HEK293 (cell line): ENCODE measurements around the gene SCRN2.

Experiments
- CTCF ChIA-PET: fragments of 350-600 bp; formaldehyde crosslinking; extraction: SDS; loops from one replicate; lab custom pipeline; 2021; ENCODE audit warnings: antibody characterized with exemption; lab: Yijun Ruan, JAX
- POLR2A ChIA-PET: fragments of 300-600 bp; formaldehyde crosslinking; extraction: SDS; loops from one replicate; lab custom pipeline; 2020; ENCODE audit warnings: antibody characterized with exemption, inconsistent platforms; lab: Yijun Ruan, JAX
- H3K27ac ChIP-seq: fragments of 200-500 bp; sonication (Bioruptor generic); 2 replicates; pipeline ENCODE4 v1.5.1; 2014; ENCODE audit warnings: low read depth, low read length, control low read depth, inconsistent platforms; ENCODE audit errors: extremely low read depth
- H3K36me3 ChIP-seq, 2 experiments: fragments of 200-500 bp in 1 of 2; sonication (Bioruptor generic) in 1 of 2; 1 replicate in 1 of 2; 2 replicates in 1 of 2; pipeline ENCODE4 v1.5.1; 2014 to 2017; ENCODE audit warnings: inconsistent platforms in 2 of 2, low read length in 2 of 2; ENCODE audit not compliant: control insufficient read depth in 2 of 2, insufficient read depth in 1 of 2
- H3K4me1 ChIP-seq: fragments of 200-500 bp; sonication (Bioruptor generic); 2 replicates; pipeline ENCODE4 v1.5.1; 2014; ENCODE audit warnings: mild to moderate bottlenecking, low read length, inconsistent platforms; ENCODE audit not compliant: control insufficient read depth, insufficient read depth
- H3K4me3 ChIP-seq: 2 replicates; pipeline ENCODE4 v1.5.1; 2011; ENCODE audit warnings: low read depth, mild to moderate bottlenecking, control low read depth, low read length, moderate library complexity
- H3K9me3 ChIP-seq: fragments of 200-500 bp; sonication (Bioruptor generic); 2 replicates; pipeline ENCODE4 v1.5.1; 2014; ENCODE audit warnings: low read depth, low read length, inconsistent platforms; ENCODE audit not compliant: control insufficient read depth, insufficient read depth
- PRDM1 ChIP-seq: fragments of 450-650 bp; formaldehyde crosslinking; IDR thresholded peaks from 2 replicates; pipeline ENCODE4; 2016; ENCODE audit warnings: missing biosample characterization, missing genetic modification characterization
- RBAK ChIP-seq: fragments of 450-650 bp; formaldehyde crosslinking; IDR thresholded peaks from 2 replicates; pipeline ENCODE4 v1.5.1; 2016; ENCODE audit warnings: missing biosample characterization, missing genetic modification characterization
- WT1 ChIP-seq: fragments of 450-650 bp; formaldehyde crosslinking; IDR thresholded peaks from 2 replicates; pipeline ENCODE4 v1.5.1; 2016; ENCODE audit warnings: missing biosample characterization, missing genetic modification characterization
- ZIC2 ChIP-seq: fragments of 450-650 bp; formaldehyde crosslinking; IDR thresholded peaks from 2 replicates; pipeline ENCODE4 v1.5.1; 2016; ENCODE audit warnings: missing biosample characterization, missing genetic modification characterization
- ZNF146 ChIP-seq: fragments of 450-650 bp; formaldehyde crosslinking; IDR thresholded peaks from 2 replicates; pipeline ENCODE4 v1.5.1; 2016; ENCODE audit warnings: missing biosample characterization, missing genetic modification characterization
- ZNF157 ChIP-seq: fragments of 450-650 bp; formaldehyde crosslinking; IDR thresholded peaks from 2 replicates; pipeline ENCODE4 v1.5.1; 2016; ENCODE audit warnings: missing biosample characterization, missing genetic modification characterization
- ZNF341 ChIP-seq: fragments of 450-650 bp; formaldehyde crosslinking; IDR thresholded peaks from 2 replicates; pipeline ENCODE4; 2016; ENCODE audit warnings: low read depth, missing biosample characterization, missing genetic modification characterization
- ZNF426 ChIP-seq: fragments of 450-650 bp; formaldehyde crosslinking; IDR thresholded peaks from 2 replicates; pipeline ENCODE4 v1.5.1; 2017; ENCODE audit warnings: missing biosample characterization, missing genetic modification characterization, mild to moderate bottlenecking, inconsistent platforms, moderate library complexity
- ZNF530 ChIP-seq: fragments of 450-650 bp; formaldehyde crosslinking; IDR thresholded peaks from 2 replicates; pipeline ENCODE4 v1.5.1; 2016; ENCODE audit warnings: low read depth, missing biosample characterization, missing genetic modification characterization
- ZNF658 ChIP-seq: fragments of 450-650 bp; formaldehyde crosslinking; IDR thresholded peaks from 2 replicates; pipeline ENCODE4; 2016; ENCODE audit warnings: missing biosample characterization, missing genetic modification characterization
- ZNF660 ChIP-seq: fragments of 450-650 bp; IDR thresholded peaks from 2 replicates; pipeline ENCODE4 v1.5.1; 2018; ENCODE audit warnings: missing biosample characterization, mild to moderate bottlenecking, missing genetic modification characterization
- ZNF830 ChIP-seq: fragments of 450-650 bp; IDR thresholded peaks from 2 replicates; pipeline ENCODE4 v1.5.0; 2018; ENCODE audit warnings: missing biosample characterization, missing genetic modification characterization, low read depth, mild to moderate bottlenecking, moderate library complexity
- TF ChIP-seq, protein P1 (sequence below): fragments of 450-650 bp; formaldehyde crosslinking; IDR thresholded peaks from 2 replicates; pipeline ENCODE4 v1.5.1; 2016; ENCODE audit warnings: missing biosample characterization, missing genetic modification characterization
- TF ChIP-seq, protein P2 (sequence below): fragments of 450-650 bp; formaldehyde crosslinking; IDR thresholded peaks from 2 replicates; pipeline ENCODE4 v1.5.1; 2016; ENCODE audit warnings: missing biosample characterization, missing genetic modification characterization
- TF ChIP-seq, protein P3 (sequence below): fragments of 450-650 bp; formaldehyde crosslinking; IDR thresholded peaks from 2 replicates; pipeline ENCODE4 v1.5.1; 2016; ENCODE audit warnings: missing biosample characterization, missing genetic modification characterization

Gene SCRN2

DNA sequence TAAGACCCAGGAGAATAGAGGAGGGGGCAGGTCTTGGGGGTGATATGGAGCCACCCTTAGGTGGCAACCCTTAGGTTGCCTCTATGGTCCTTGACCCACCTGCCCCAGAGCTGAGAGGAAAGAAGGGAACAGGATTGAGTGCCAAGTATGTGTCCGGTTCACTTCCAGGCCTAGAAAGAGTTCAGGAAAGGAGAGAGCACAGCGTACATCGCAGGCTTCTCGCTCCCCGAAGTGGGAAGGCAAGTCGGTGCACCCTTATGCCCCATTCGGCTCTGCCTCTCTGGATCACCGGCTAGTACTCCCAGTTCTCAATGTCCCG is 9.3 kb upstream of the SCRN2 start (continued):
- TF ChIP-seq, protein P1, sequence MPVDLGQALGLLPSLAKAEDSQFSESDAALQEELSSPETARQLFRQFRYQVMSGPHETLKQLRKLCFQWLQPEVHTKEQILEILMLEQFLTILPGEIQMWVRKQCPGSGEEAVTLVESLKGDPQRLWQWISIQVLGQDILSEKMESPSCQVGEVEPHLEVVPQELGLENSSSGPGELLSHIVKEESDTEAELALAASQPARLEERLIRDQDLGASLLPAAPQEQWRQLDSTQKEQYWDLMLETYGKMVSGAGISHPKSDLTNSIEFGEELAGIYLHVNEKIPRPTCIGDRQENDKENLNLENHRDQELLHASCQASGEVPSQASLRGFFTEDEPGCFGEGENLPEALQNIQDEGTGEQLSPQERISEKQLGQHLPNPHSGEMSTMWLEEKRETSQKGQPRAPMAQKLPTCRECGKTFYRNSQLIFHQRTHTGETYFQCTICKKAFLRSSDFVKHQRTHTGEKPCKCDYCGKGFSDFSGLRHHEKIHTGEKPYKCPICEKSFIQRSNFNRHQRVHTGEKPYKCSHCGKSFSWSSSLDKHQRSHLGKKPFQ (tag by site-specific recombination) = no peak

GRCh38 chr17:47848198-47848513 is 7.1 kb upstream of the SCRN2 start:
- ChIA-PET POLR2A (interaction anchor here (0.9 to 4.4 kb wide), 2 partner anchors 14 to 47 kb away, joined by 3 to 15 read pairs; partner anchors contain the start of gene SP2), CTCF (interaction anchor here (0.6 to 19.4 kb wide), 14 partner anchors 10 to 391 kb away, joined by 3 to 837 read pairs (median 4); partner anchors contain the start of genes CDK5RAP3, PNPO and SP2)
- TF ChIP-seq, protein P2, sequence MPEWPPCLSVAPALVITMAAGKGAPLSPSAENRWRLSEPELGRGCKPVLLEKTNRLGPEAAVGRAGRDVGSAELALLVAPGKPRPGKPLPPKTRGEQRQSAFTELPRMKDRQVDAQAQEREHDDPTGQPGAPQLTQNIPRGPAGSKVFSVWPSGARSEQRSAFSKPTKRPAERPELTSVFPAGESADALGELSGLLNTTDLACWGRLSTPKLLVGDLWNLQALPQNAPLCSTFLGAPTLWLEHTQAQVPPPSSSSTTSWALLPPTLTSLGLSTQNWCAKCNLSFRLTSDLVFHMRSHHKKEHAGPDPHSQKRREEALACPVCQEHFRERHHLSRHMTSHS (tag by site-specific recombination) = no peak
- TF ChIP-seq ZNF530 (tag by site-specific recombination) = no peak
- TF ChIP-seq ZNF341 (tag by site-specific recombination) = no peak
- TF ChIP-seq ZNF660 = no peak
- no peak for TF ChIP-seq WT1 (tag by site-specific recombination)
- no peak for TF ChIP-seq PRDM1 (tag by site-specific recombination)
- no peak for TF ChIP-seq ZIC2 (tag by site-specific recombination)
- TF ChIP-seq ZNF658 (tag by site-specific recombination) = no peak
- no peak for TF ChIP-seq RBAK (tag by site-specific recombination)
- TF ChIP-seq ZNF426 = no peak
- TF ChIP-seq ZNF157 (tag by site-specific recombination) = no peak
- no peaks in the 10 kb centered on the region for H3K9me3 ChIP-seq
- peaks cover 0 to 4% of the 10 kb centered on the region in 2 experiments; a peak in 1 of 3 replicates for H3K36me3 ChIP-seq
- no peak overlapping the region for H3K4me3 ChIP-seq
- no peak overlapping the region for H3K27ac ChIP-seq
- H3K4me1 ChIP-seq = peaks cover 4% of the 10 kb centered on the region; the same call in 1 of the 2 replicates

DNA sequence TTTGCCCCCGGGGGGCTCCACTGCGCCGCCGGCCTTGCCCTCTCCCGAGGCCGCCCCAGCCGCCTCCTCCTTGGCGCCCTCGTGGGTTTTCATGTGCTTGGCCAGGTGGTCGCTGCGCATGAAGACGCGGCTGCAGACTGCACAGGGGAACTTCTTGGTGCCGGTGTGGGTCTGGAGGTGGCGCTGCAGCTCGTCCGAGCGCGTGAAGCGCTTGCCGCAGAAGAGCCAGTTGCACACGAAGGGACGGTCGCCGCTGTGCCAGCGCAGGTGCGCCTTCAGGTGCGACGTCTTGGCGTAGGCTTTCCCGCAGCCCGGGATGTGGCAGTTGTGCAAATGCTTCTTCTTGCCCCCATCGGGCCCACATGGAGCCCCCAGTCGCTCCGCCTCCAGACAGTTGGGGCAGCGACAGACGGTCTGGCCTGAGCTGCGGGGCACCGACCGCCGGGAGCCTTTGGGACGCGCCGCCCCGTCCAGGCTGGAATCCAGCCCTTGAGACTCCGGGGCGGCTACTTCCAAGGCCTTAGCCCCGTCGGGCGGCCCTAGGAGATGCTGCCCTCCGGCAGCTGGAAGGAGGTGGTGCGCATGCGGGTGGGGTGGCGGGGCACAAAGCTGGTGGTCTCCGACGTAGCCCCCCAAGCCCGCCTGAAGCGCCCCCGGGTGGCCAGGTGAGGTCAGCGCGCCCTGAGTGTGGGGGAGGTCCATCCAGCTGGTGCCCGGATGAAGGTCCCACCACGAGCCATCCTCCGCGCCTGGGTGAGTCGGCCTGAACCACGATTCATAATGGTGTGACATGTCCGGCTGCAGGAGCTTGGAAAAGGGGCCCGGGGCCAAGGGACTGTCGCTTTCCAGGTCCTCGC is 6.5 kb upstream of the SCRN2 start:
- POLR2A ChIA-PET = interaction anchor here (0.9 to 4.4 kb wide), 2 partner anchors 15 to 48 kb away, joined by 3 to 15 read pairs; partner anchors contain the start of gene SP2
- H3K36me3 ChIP-seq = peaks cover 0 to 4% of the 10 kb centered on the region in 2 experiments; a peak in 1 of 3 replicates
- peaks cover 4% of the 10 kb centered on the region; the same call in 1 of the 2 replicates for H3K4me1 ChIP-seq
- H3K4me3 ChIP-seq = no peak overlapping the region
- no peak overlapping the region for H3K27ac ChIP-seq
- TF ChIP-seq ZNF830 (tag by site-specific recombination) (no peak), ZNF146 (tag by site-specific recombination) (no peak)
- TF ChIP-seq, protein P3, sequence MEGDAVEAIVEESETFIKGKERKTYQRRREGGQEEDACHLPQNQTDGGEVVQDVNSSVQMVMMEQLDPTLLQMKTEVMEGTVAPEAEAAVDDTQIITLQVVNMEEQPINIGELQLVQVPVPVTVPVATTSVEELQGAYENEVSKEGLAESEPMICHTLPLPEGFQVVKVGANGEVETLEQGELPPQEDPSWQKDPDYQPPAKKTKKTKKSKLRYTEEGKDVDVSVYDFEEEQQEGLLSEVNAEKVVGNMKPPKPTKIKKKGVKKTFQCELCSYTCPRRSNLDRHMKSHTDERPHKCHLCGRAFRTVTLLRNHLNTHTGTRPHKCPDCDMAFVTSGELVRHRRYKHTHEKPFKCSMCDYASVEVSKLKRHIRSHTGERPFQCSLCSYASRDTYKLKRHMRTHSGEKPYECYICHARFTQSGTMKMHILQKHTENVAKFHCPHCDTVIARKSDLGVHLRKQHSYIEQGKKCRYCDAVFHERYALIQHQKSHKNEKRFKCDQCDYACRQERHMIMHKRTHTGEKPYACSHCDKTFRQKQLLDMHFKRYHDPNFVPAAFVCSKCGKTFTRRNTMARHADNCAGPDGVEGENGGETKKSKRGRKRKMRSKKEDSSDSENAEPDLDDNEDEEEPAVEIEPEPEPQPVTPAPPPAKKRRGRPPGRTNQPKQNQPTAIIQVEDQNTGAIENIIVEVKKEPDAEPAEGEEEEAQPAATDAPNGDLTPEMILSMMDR = 0 out of 2 replicates have a peak, but pooled peaks have one; percentile 39
- CTCF ChIA-PET = interaction anchor here (0.6 to 19.4 kb wide), 14 partner anchors 10 to 391 kb away, joined by 3 to 837 read pairs (median 4); partner anchors contain the start of genes CDK5RAP3, PNPO and SP2
- no peaks in the 10 kb centered on the region for H3K9me3 ChIP-seq
